Gastroesophageal sphincter (tissue), 3 donors: ENCODE measurements around the gene SPAG7.

Experiments used
- EP300 ChIP-seq: sonication (generic); formaldehyde crosslinking; IDR thresholded peaks from one replicate; pipeline ENCODE4 v1.6.1; 2017; ENCODE audit warnings: antibody characterized with exemption, mild to moderate bottlenecking
- POLR2A ChIP-seq, 2 donors: fragments of 450-650 bp; IDR thresholded peaks; one replicate each; pipeline ENCODE4 v1.6.1; 2017; ENCODE audit warnings: antibody characterized with exemption in 2 of 2, mild to moderate bottlenecking in 2 of 2, moderate library complexity in 1 of 2
- TF ChIP-seq, protein P1 (sequence below), 4 experiments: fragments of 200-600 bp in 2 of 4; fragments of 450-650 bp in 2 of 4; sonication (generic) in 1 of 4; IDR thresholded peaks; one replicate each; pipeline ENCODE4 v1.5.1; 2017 to 2019; ENCODE audit warnings: antibody characterized with exemption in 4 of 4, mild to moderate bottlenecking in 2 of 4, moderate library complexity in 2 of 4

DNA sequence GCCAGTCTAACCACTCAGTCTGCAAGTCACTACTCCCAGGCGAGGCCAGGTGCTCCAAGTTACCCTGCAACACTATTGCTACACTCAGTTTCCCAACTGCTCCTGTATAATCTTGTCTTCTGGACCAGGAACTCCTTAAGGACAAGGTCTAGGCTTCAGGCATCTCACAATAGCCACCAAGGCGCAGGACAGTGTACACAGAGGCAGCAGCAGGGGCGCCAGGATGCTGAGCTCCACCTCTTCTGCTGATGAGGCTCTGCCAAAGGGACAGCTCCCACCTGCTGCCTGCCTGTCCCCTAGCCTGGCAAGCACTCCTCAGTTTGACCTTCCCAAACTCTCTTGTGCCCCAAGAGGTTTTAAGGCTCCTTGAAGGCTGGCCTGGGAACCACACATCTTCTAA is 31.2 kb downstream of the SPAG7 start:
- TF ChIP-seq, protein P1, sequence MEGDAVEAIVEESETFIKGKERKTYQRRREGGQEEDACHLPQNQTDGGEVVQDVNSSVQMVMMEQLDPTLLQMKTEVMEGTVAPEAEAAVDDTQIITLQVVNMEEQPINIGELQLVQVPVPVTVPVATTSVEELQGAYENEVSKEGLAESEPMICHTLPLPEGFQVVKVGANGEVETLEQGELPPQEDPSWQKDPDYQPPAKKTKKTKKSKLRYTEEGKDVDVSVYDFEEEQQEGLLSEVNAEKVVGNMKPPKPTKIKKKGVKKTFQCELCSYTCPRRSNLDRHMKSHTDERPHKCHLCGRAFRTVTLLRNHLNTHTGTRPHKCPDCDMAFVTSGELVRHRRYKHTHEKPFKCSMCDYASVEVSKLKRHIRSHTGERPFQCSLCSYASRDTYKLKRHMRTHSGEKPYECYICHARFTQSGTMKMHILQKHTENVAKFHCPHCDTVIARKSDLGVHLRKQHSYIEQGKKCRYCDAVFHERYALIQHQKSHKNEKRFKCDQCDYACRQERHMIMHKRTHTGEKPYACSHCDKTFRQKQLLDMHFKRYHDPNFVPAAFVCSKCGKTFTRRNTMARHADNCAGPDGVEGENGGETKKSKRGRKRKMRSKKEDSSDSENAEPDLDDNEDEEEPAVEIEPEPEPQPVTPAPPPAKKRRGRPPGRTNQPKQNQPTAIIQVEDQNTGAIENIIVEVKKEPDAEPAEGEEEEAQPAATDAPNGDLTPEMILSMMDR (IDR thresholded peaks at IDR 0.05): no peak
- TF ChIP-seq POLR2A (IDR thresholded peaks at IDR 0.05) (no peak), EP300 (no peak)
